ENCODE results near the gene DPY30. TPM values are rescaled to one million over a fixed set of nuclear protein-coding genes. Genes with fewer than 3 reads are reported as not detected.

Gene DPY30
- total RNA-seq, 2 experiments from 2014 or later, result 80.1 to 88.5 TPM

- intact Hi-C loops (cut with micrococcal nuclease), result no loop called here
- no peak overlapping the region for H3K27ac Mint-ChIP-seq
- CTCF ChIA-PET, result no interaction called here
These were observed 55.7 kb downstream of the DPY30 start for GRCh38 chr2:31983762-31984467.

GRCh38 chr2:31980674-31981356 is 58.8 kb downstream of the DPY30 start:
- Mint-ChIP-seq H3K27ac (peak overlapping the region; percentile 37), H3K4me3 (no peak overlapping the region), H3K27me3 (ENCODE audit: low read depth) (no peaks in the 10 kb centered on the region), H3K36me3 (ENCODE audit: low read depth) (peaks cover 16% of the 10 kb centered on the region), H3K4me1 (ENCODE audit: low read depth) (peaks cover 29% of the 10 kb centered on the region), H3K9me3 (no peaks in the 10 kb centered on the region)
- no peak for DNase-seq
- intact Hi-C loops (cut with micrococcal nuclease), result no loop called here
- CTCF ChIA-PET, result interaction anchor here (0.6 kb wide), 1 partner anchor 57 kb away, joined by 5 read pairs; no protein-coding TSS in a partner anchor

More at GRCh38 chr2:31983762-31984467, 55.7 kb downstream of the DPY30 start:
- H3K4me1 Mint-ChIP-seq (ENCODE audit: low read depth), result peaks cover 41% of the 10 kb centered on the region
- DNase-seq, result no peak
- H3K9me3 Mint-ChIP-seq, result no peaks in the 10 kb centered on the region
- no peak overlapping the region for H3K4me3 Mint-ChIP-seq
- H3K27me3 Mint-ChIP-seq (ENCODE audit: low read depth), result no peaks in the 10 kb centered on the region
- H3K36me3 Mint-ChIP-seq (ENCODE audit: low read depth), result peaks cover 11% of the 10 kb centered on the region

DNA sequence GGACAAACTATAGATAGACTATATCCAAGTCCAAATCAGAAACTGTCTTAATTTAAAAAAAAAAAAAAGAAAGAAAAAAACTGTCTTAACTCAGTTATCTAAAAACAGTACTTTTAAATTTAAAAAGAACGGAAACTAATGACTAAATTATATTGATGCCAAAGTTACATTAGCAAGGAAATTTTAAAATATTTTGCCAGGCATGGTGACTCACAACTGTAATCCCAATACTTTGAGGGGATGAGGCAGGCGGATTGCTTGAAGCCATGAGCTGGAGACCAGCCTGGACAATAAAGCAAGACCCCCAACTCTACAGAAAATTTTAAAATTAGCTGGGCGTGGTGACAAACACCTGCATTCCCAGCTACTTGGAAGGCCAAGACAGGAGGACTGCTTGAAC is 59.6 kb downstream of the DPY30 start:
- H3K36me3 Mint-ChIP-seq (ENCODE audit: low read depth), result peaks cover 16% of the 10 kb centered on the region
- H3K4me3 Mint-ChIP-seq, result no peak overlapping the region
- no peak for DNase-seq
- CTCF ChIA-PET, result interaction anchor here (0.6 to 0.7 kb wide), 2 partner anchors 58 to 737 kb away, joined by 3 to 5 read pairs; no protein-coding TSS in a partner anchor
- no peaks in the 10 kb centered on the region for H3K9me3 Mint-ChIP-seq
- intact Hi-C loops (cut with micrococcal nuclease), result no loop called here
- H3K4me1 Mint-ChIP-seq (ENCODE audit: low read depth), result peaks cover 31% of the 10 kb centered on the region
- H3K27ac Mint-ChIP-seq, result no peak overlapping the region
- H3K27me3 Mint-ChIP-seq (ENCODE audit: low read depth), result no peaks in the 10 kb centered on the region

DNA sequence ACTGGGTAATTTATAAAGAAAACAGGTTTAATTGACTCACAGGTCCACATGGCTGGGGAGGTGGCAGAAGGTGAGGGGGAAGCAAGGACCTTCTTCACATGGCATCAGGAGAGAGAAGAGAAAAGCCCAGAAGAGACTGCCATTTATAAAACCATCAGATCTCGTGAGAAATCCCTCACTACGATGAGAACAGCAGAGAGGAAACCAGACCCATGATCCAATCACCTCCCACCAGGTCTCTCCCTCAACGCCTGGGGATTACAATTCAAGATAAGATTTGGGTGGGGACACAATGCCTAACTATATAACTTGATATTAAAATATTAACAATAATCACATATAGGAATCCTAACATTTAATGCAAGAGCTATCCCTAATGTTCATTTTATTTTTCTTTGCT is 60.6 kb downstream of the DPY30 start:
- no peak overlapping the region for H3K4me3 Mint-ChIP-seq
- H3K27me3 Mint-ChIP-seq (ENCODE audit: low read depth), result no peaks in the 10 kb centered on the region
- H3K27ac Mint-ChIP-seq, result no peak overlapping the region
- intact Hi-C loops (cut with micrococcal nuclease), result no loop called here
- peaks cover 9% of the 10 kb centered on the region for H3K36me3 Mint-ChIP-seq (ENCODE audit: low read depth)
- CTCF ChIA-PET, result no interaction called here
- H3K4me1 Mint-ChIP-seq (ENCODE audit: low read depth), result peaks cover 37% of the 10 kb centered on the region
- H3K9me3 Mint-ChIP-seq, result no peaks in the 10 kb centered on the region
- no peak for DNase-seq

GRCh38 chr2:31978436-31978835 is 61.2 kb downstream of the DPY30 start:
- DNase-seq, result no peak
- Mint-ChIP-seq H3K9me3 (no peaks in the 10 kb centered on the region), H3K27me3 (ENCODE audit: low read depth) (no peaks in the 10 kb centered on the region), H3K4me1 (ENCODE audit: low read depth) (peaks cover 37% of the 10 kb centered on the region), H3K36me3 (ENCODE audit: low read depth) (peaks cover 6% of the 10 kb centered on the region), H3K27ac (no peak overlapping the region), H3K4me3 (no peak overlapping the region)
- intact Hi-C loops (cut with micrococcal nuclease), result no loop called here
- CTCF ChIA-PET, result no interaction called here

Other genes starting within 250 kb of the DPY30 start
- gene MEMO1, start 28.8 kb downstream of the DPY30 start, total RNA-seq, result 10 to 100 TPM; 39.5 to 42.0 TPM
- gene SPAST, start 23.8 kb upstream of the DPY30 start, total RNA-seq, result 10 to 100 TPM; 12.0 to 12.8 TPM
- 10 to 100 TPM; 12.5 to 13.4 TPM for gene SLC30A6, start 126.1 kb upstream of the DPY30 start, total RNA-seq
- not detected for gene NLRC4, start 225.1 kb upstream of the DPY30 start, total RNA-seq
- gene YIPF4, start 238.1 kb upstream of the DPY30 start, total RNA-seq, result 10 to 100 TPM; 36.5 to 39.7 TPM